ENCODE measurements around the gene WWC1.

WWC1 gene

GRCh38 chr5:168486136-168486879 lies 194.9 kb downstream of the WWC1 start, which contains the start of gene RARS1:
Gene RARS1 (plus strand): TSS chr5:168486471. CDS start chr5:168486499, 28 bp downstream.
- peak; percentile 84 to 86 for DNase-seq (ENCODE audit: low read depth in 2 of 2)

DNA sequence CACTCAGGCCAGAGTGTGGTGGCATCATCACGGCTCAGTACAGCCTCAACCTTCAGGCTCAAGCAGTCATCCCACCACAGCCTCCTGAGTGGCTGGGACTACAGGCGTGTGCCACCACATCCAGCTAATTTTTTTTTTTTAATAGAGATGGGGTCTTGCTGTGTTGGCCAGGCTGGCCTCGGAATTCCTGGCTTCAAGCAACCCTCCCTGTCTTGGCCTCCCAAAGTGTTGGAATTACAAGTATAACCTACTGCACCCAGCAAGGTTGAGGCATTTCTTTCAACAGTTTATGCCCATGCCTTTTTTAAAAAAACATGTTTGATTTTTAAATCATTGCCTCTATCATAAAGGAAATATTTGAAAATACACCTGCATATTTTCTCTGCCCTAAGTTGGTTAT lies 197.6 kb downstream of the WWC1 start:
- no peak for DNase-seq (ENCODE audit: low read depth in 2 of 2)

- no peak for DNase-seq (ENCODE audit: low read depth in 2 of 2)
These were observed 202.7 kb downstream of the WWC1 start for GRCh38 chr5:168494057-168494555.

DNA sequence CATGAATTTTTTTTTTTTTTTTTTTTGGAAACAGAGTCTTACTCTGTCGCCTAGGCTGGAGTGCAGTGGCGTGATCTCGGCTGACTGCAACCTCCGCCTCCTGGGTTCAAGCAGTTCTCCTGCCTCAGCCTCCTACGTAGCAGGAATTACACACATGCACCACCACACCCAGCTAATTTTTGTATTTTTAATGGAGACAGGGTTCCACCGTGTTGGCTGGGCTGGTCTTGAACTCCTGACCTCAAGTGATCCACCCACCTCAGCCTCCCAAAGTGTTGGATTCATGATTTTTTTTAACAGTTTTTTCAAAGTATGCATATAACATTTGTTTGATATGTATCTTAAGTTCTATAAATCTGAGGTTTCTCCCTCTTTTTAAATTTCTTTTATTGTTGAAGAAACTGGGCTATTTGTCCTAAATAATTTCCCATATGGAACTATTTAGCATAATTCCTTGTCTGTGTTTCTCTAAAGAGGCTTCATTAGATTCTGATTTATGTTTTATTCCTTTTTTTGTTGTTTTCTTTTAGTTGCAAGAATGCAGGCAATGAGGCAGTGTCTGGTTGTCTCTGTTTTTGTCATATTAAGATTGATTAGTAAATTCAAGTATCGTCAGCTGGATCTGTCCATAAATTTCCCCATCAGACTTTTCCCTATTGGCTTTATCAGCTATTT lies 211.3 kb downstream of the WWC1 start:
- DNase-seq (ENCODE audit: low read depth in 2 of 2), result no peak

DNA sequence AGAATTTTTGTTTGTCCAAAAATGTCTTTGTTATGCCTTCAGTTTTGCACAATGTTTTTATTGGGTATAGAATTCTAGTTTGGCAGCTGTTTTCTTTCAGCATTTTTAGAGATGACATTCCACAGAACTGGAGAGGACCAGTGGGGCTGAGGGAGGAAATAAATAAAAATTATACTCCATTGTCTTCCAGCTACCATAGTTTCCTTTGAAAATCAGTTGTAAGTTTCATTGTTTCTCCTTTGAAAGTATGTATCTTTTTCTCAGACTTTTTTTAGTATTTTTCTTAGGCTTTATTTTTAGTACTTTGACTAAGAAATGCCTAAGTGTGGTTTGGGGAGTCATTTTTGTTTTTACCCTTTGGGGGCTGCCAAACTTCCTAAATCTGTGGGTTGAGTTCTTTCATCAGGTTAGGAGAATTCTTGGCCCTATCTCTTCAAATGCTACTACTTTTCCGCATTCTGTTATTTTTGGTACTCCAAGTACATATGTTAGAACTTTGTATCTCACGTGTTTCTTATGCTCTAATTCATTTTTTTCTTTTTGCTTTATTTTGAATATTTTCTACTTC lies 222.5 kb downstream of the WWC1 start:
- DNase-seq (ENCODE audit: low read depth in 2 of 2), result no peak

Measured in activated CD4-positive, alpha-beta T cell treated with anti-CD3 and anti-CD28 coated beads for 24 hours (primary cell).